MM.1S (cell line): ENCODE measurements around the gene EIF4EBP2.

Source experiments
- EZH2 ChIP-seq: fragments of 300-600 bp; sonication (generic); optimal IDR thresholded peaks from 2 replicates; pipeline ENCODE3; 2017; ENCODE audit warnings: low read depth, mild to moderate bottlenecking, antibody characterized with exemption, low read length, mixed read lengths
- EZH2phosphoT487 ChIP-seq: fragments of 300-600 bp; sonication (generic); IDR thresholded peaks from 2 replicates; pipeline ENCODE4 v1.6.1; 2018; ENCODE audit warnings: antibody characterized with exemption, low read length
- TF ChIP-seq, protein P1 (sequence below): fragments of 300-600 bp; sonication (generic); IDR thresholded peaks from 2 replicates; pipeline ENCODE4 v1.5.1; 2016; ENCODE audit warnings: antibody characterized with exemption, low read length, mixed read lengths

DNA sequence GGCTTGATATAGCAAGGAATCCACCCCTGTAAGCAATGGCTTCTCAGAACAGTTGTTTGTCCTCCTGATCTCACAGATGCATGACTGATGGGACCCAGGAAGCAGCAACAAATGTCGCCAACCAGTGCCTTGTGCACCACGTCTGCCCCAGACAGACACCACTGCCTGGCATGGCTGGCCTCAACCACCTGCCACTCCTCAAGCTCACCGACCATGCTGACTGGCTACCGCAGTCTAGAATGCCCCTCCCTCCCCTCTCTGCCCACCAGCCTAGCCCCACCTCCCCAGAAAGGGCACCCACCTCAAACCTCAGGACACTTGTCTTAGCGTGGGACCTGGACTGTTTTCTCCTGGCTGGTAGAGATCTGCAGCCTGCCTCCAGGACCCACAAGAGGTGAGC, 45.5 kb upstream of the EIF4EBP2 start:
- TF ChIP-seq, protein P1, sequence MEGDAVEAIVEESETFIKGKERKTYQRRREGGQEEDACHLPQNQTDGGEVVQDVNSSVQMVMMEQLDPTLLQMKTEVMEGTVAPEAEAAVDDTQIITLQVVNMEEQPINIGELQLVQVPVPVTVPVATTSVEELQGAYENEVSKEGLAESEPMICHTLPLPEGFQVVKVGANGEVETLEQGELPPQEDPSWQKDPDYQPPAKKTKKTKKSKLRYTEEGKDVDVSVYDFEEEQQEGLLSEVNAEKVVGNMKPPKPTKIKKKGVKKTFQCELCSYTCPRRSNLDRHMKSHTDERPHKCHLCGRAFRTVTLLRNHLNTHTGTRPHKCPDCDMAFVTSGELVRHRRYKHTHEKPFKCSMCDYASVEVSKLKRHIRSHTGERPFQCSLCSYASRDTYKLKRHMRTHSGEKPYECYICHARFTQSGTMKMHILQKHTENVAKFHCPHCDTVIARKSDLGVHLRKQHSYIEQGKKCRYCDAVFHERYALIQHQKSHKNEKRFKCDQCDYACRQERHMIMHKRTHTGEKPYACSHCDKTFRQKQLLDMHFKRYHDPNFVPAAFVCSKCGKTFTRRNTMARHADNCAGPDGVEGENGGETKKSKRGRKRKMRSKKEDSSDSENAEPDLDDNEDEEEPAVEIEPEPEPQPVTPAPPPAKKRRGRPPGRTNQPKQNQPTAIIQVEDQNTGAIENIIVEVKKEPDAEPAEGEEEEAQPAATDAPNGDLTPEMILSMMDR: no peak
- TF ChIP-seq EZH2 (no peak), EZH2phosphoT487 (no peak)
